Right atrium auricular region (tissue), 2 donors: Measurements from ENCODE around the gene SMIM41. TPM values are rescaled to one million over a fixed set of nuclear protein-coding genes. Genes with fewer than 3 reads are reported as not detected.

Experiments used
- DNase-seq: peaks from one replicate; pipeline ENCODE4 v3.0.0-alpha.2; 2019; ENCODE audit warnings: low spot score
- H3K27ac ChIP-seq, 2 donors: fragments of 200-600 bp; sonication (generic); 1 replicate in 1 of 2; 2 replicates in 1 of 2; pipeline ENCODE4 v1.5.1; 2016 to 2019
- H3K27me3 ChIP-seq, 2 donors: fragments of 200-600 bp; sonication (generic); one replicate each; pipeline versions ENCODE4 v1.5.1 to v1.6.0; 2017 to 2019
- H3K36me3 ChIP-seq: fragments of 200-600 bp; sonication (generic); one replicate; pipeline ENCODE4 v1.5.1; 2016
- H3K4me1 ChIP-seq, 2 donors: fragments of 200-600 bp; sonication (generic); one replicate each; pipeline versions ENCODE4 v1.5.1 to v1.6.0; 2017 to 2019
- H3K4me3 ChIP-seq, 2 donors: fragments of 200-600 bp; sonication (generic); 1 replicate in 1 of 2; 2 replicates in 1 of 2; pipeline ENCODE4 v1.5.1; 2017 to 2019; ENCODE audit warnings: mild to moderate bottlenecking in 1 of 2, moderate library complexity in 1 of 2
- H3K9me3 ChIP-seq, 2 donors: fragments of 200-600 bp; sonication (generic); one replicate each; pipeline ENCODE4 v1.5.1; 2019
- CTCF ChIP-seq, 2 donors: fragments of 200-600 bp; sonication (generic); IDR thresholded peaks; one replicate each; pipeline ENCODE4 v1.5.1; 2019; ENCODE audit warnings: antibody characterized with exemption in 2 of 2
- total RNA-seq, 2 donors: library from RNA; depleted of rRNA; stranded (reverse); fragments of >200 nt; gene quantifications; one replicate each; pipeline ENCODE4 v1.1.0, GENCODE V29; 2016

Gene SMIM41
- total RNA-seq, 2 donors from 2014 or later: 0.44 to 3.2 TPM

- H3K4me1 ChIP-seq: peaks cover 0 to 45% of the 10 kb centered on the region in 2 donors
Measured at GRCh38 chr12:52123487-52124186, 44.1 kb downstream of the SMIM41 start.

GRCh38 chr12:52125476-52125900, 46.0 kb downstream of the SMIM41 start:
- Histone ChIP-seq H3K27ac (peak overlapping the region; percentile 69 to 75), H3K4me3 (no peak overlapping the region), H3K4me1 (peaks cover 0 to 36% of the 10 kb centered on the region in 2 donors), H3K9me3 (no peaks in the 10 kb centered on the region), H3K36me3 (no peaks in the 10 kb centered on the region), H3K27me3 (no peaks in the 10 kb centered on the region)
- TF ChIP-seq CTCF (IDR thresholded peaks at IDR 0.05): no peak
- peak; percentile 55 for DNase-seq

More at GRCh38 chr12:52123487-52124186, 44.1 kb downstream of the SMIM41 start:
- DNase-seq: peak; percentile 30
- TF ChIP-seq CTCF (IDR thresholded peaks at IDR 0.05): no peak
- Histone ChIP-seq H3K36me3 (no peaks in the 10 kb centered on the region), H3K9me3 (no peaks in the 10 kb centered on the region), H3K27me3 (no peaks in the 10 kb centered on the region), H3K27ac (no peak overlapping the region), H3K4me3 (no peak overlapping the region)

GRCh38 chr12:52126050-52126604, 46.6 kb downstream of the SMIM41 start:
- Histone ChIP-seq H3K4me3 (no peak overlapping the region), H3K36me3 (no peaks in the 10 kb centered on the region), H3K27me3 (no peaks in the 10 kb centered on the region), H3K4me1 (peaks cover 0 to 36% of the 10 kb centered on the region in 2 donors), H3K9me3 (no peaks in the 10 kb centered on the region), H3K27ac (peak overlapping the region; percentile 69 to 75)
- no peak for DNase-seq
- TF ChIP-seq CTCF (IDR thresholded peaks at IDR 0.05): no peak

GRCh38 chr12:52126605-52127578, 47.4 kb downstream of the SMIM41 start:
- DNase-seq: peak; percentile 73
- H3K27me3 ChIP-seq: no peaks in the 10 kb centered on the region
- no peak overlapping the region for H3K4me3 ChIP-seq
- H3K9me3 ChIP-seq: no peaks in the 10 kb centered on the region
- H3K36me3 ChIP-seq: no peaks in the 10 kb centered on the region
- peak overlapping the region; percentile 69 to 75 for H3K27ac ChIP-seq
- no peak for TF ChIP-seq CTCF (IDR thresholded peaks at IDR 0.05)
- H3K4me1 ChIP-seq: peaks cover 0 to 30% of the 10 kb centered on the region in 2 donors

- Histone ChIP-seq H3K4me3 (no peak overlapping the region), H3K36me3 (no peaks in the 10 kb centered on the region), H3K4me1 (peaks cover 0 to 26% of the 10 kb centered on the region in 2 donors), H3K27ac (peak overlapping the region; percentile 69 to 75), H3K9me3 (no peaks in the 10 kb centered on the region), H3K27me3 (no peaks in the 10 kb centered on the region)
- TF ChIP-seq CTCF (IDR thresholded peaks at IDR 0.05): no peak
- DNase-seq: peak; percentile 26
Measured at GRCh38 chr12:52127683-52128450, 48.4 kb downstream of the SMIM41 start.
